K562 (cell line): Measurements from ENCODE around the gene TMEM45A.

Source experiments
- CEBPB ChIP-seq: fragments of 450-650 bp; IDR thresholded peaks from 2 replicates; pipeline ENCODE4 v1.6.1; 2016; ENCODE audit warnings: missing genetic modification characterization, missing compliant biosample characterization
- CREM ChIP-seq: IDR thresholded peaks from 2 replicates; pipeline ENCODE4 v1.6.1; 2014; ENCODE audit warnings: antibody characterized with exemption, low read depth
- ZC3H11A ChIP-seq: IDR thresholded peaks from 2 replicates; pipeline ENCODE4 v1.6.1; 2012; ENCODE audit warnings: low read depth, low read length, improper control_type of control experiment
- ZNF197 ChIP-seq: fragments of 200-800 bp; sonication (Bioruptor generic); IDR thresholded peaks from 2 replicates; pipeline ENCODE4 v1.6.1; 2016; ENCODE audit warnings: low read depth, missing genetic modification characterization, missing compliant biosample characterization
- ZNF274 ChIP-seq: IDR thresholded peaks from 2 replicates; pipeline ENCODE4 v1.6.1; 2011; ENCODE audit warnings: low read depth, mild to moderate bottlenecking, low read length, moderate library complexity, borderline replicate concordance
- TF ChIP-seq, protein P1 (sequence below), 2 experiments: fragments of 450-650 bp; formaldehyde crosslinking in 1 of 2; IDR thresholded peaks; 2 replicates each; pipeline versions ENCODE4 v1.4.0 to v1.6.1; 2014 to 2020; ENCODE audit warnings: mild to moderate bottlenecking in 2 of 2, borderline replicate concordance in 1 of 2, low read depth in 1 of 2

DNA sequence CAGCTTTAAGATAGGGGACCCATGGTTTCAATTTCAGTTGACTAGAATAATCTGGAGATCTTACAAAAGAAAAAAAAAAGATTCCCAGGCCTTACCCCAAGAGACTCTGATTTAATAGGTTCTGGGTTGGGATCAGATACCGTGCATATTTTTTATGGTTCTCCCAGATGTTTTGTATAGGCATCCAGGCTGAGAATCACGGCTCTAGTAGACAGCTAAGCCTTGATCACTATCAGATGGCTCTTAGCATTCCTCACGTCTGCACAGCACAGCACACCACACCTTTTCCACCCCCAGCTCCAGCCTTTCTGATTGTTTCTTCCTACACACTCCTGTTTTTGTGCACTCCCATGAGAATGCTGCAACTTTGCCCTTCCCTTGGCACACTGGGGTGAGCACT is 40.8 kb downstream of the TMEM45A start:
- TF ChIP-seq, protein P1, sequence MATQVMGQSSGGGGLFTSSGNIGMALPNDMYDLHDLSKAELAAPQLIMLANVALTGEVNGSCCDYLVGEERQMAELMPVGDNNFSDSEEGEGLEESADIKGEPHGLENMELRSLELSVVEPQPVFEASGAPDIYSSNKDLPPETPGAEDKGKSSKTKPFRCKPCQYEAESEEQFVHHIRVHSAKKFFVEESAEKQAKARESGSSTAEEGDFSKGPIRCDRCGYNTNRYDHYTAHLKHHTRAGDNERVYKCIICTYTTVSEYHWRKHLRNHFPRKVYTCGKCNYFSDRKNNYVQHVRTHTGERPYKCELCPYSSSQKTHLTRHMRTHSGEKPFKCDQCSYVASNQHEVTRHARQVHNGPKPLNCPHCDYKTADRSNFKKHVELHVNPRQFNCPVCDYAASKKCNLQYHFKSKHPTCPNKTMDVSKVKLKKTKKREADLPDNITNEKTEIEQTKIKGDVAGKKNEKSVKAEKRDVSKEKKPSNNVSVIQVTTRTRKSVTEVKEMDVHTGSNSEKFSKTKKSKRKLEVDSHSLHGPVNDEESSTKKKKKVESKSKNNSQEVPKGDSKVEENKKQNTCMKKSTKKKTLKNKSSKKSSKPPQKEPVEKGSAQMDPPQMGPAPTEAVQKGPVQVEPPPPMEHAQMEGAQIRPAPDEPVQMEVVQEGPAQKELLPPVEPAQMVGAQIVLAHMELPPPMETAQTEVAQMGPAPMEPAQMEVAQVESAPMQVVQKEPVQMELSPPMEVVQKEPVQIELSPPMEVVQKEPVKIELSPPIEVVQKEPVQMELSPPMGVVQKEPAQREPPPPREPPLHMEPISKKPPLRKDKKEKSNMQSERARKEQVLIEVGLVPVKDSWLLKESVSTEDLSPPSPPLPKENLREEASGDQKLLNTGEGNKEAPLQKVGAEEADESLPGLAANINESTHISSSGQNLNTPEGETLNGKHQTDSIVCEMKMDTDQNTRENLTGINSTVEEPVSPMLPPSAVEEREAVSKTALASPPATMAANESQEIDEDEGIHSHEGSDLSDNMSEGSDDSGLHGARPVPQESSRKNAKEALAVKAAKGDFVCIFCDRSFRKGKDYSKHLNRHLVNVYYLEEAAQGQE (IDR thresholded peaks at IDR 0.05; ENCODE audit: borderline replicate concordance), result no peak
- TF ChIP-seq, protein P1 (CRISPR knock-in tag; IDR thresholded peaks at IDR 0.05; ENCODE audit: low read depth), result no peak
- TF ChIP-seq CEBPB (tag), result no peak
- TF ChIP-seq ZNF197 (CRISPR knock-in tag), result no peak
- no peak for TF ChIP-seq CREM
- no peak for TF ChIP-seq ZNF274
- TF ChIP-seq ZC3H11A, result no peak
